ENCODE data around the gene PGC.

Gene PGC

GRCh38 chr6:41747256-41748101, at the start of gene PGC:
TSS of gene PGC (minus strand) at chr6:41747397. CDS start at chr6:41747334, 63 bp downstream.
- TF ChIP-seq CTCF (conservative IDR thresholded peaks at IDR 0.05) (no peak), ZFX (IDR thresholded peaks at IDR 0.05) (no peak)
- H3K27ac ChIP-seq = peak within 1 kb of the TSS; percentile 96

- TF ChIP-seq CTCF (conservative IDR thresholded peaks at IDR 0.05) = no peak
- no peak for TF ChIP-seq ZFX (IDR thresholded peaks at IDR 0.05)
- H3K27ac ChIP-seq = no peak overlapping the region
Observed at GRCh38 chr6:41796474-41796873, 49.3 kb upstream of the PGC start.

- no peak overlapping the region for H3K27ac ChIP-seq
- TF ChIP-seq ZFX (IDR thresholded peaks at IDR 0.05) (no peak), CTCF (conservative IDR thresholded peaks at IDR 0.05) (no peak)
Observed at GRCh38 chr6:41791984-41792383, 44.8 kb upstream of the PGC start.

GRCh38 chr6:41791305-41791704, 44.1 kb upstream of the PGC start:
- H3K27ac ChIP-seq = no peak overlapping the region

GRCh38 chr6:41790045-41790444, 42.8 kb upstream of the PGC start:
- no peak overlapping the region for H3K27ac ChIP-seq
- TF ChIP-seq CTCF (conservative IDR thresholded peaks at IDR 0.05) = no peak
- no peak for TF ChIP-seq ZFX (IDR thresholded peaks at IDR 0.05)

More at GRCh38 chr6:41791305-41791704, 44.1 kb upstream of the PGC start:
- TF ChIP-seq CTCF (conservative IDR thresholded peaks at IDR 0.05) (no peak), ZFX (IDR thresholded peaks at IDR 0.05) (no peak)

- no peak overlapping the region for H3K27ac ChIP-seq
- TF ChIP-seq ZFX (IDR thresholded peaks at IDR 0.05) (no peak), CTCF (conservative IDR thresholded peaks at IDR 0.05) (no peak)
Observed at GRCh38 chr6:41789390-41789724, 42.2 kb upstream of the PGC start.

- H3K27ac ChIP-seq = peak within 1 kb of the TSS; percentile 92
- peak; percentile 90 for TF ChIP-seq CTCF (conservative IDR thresholded peaks at IDR 0.05)
- TF ChIP-seq ZFX (IDR thresholded peaks at IDR 0.05) = peak; percentile 58
Observed at GRCh38 chr6:41787219-41787917, 40.2 kb upstream of the PGC start, which contains the start of gene TOMM6. TSS of gene TOMM6 (plus strand) at chr6:41787694. CDS start at chr6:41787698, 4 bp downstream.
